ENCODE data around the gene FBXW2.

Gene FBXW2

GRCh38 chr9:120741701-120742100 is 51.5 kb downstream of the FBXW2 start:
- peak; percentile 34 for DNase-seq (ENCODE audit: low spot score)

- no peak for DNase-seq (ENCODE audit: low spot score)
These were observed 52.0 kb downstream of the FBXW2 start for GRCh38 chr9:120741191-120741590.

GRCh38 chr9:120740132-120740531 is 53.1 kb downstream of the FBXW2 start:
- no peak for DNase-seq (ENCODE audit: low spot score)

- DNase-seq (ENCODE audit: low spot score), result no peak
These were observed 55.6 kb downstream of the FBXW2 start for GRCh38 chr9:120737416-120738165.

GRCh38 chr9:120736881-120737280 is 56.3 kb downstream of the FBXW2 start:
- no peak for DNase-seq (ENCODE audit: low spot score)

GRCh38 chr9:120735415-120736126 is 57.6 kb downstream of the FBXW2 start:
- DNase-seq (ENCODE audit: low spot score), result no peak

GRCh38 chr9:120734607-120735410 is 58.4 kb downstream of the FBXW2 start:
- no peak for DNase-seq (ENCODE audit: low spot score)

GRCh38 chr9:120733190-120733589 is 60.0 kb downstream of the FBXW2 start:
- no peak for DNase-seq (ENCODE audit: low spot score)

- DNase-seq (ENCODE audit: low spot score), result peak; percentile 84
These were observed 62.3 kb downstream of the FBXW2 start for GRCh38 chr9:120730654-120731514.

GRCh38 chr9:120729791-120730241 is 63.4 kb downstream of the FBXW2 start:
- no peak for DNase-seq (ENCODE audit: low spot score)

- DNase-seq (ENCODE audit: low spot score), result no peak
These were observed 66.7 kb downstream of the FBXW2 start for GRCh38 chr9:120726484-120726883.

GRCh38 chr9:120725907-120726306 is 67.3 kb downstream of the FBXW2 start:
- DNase-seq (ENCODE audit: low spot score), result no peak

GRCh38 chr9:120724757-120725400 is 68.3 kb downstream of the FBXW2 start:
- no peak for DNase-seq (ENCODE audit: low spot score)

GRCh38 chr9:120723565-120723964 is 69.7 kb downstream of the FBXW2 start:
- no peak for DNase-seq (ENCODE audit: low spot score)

- no peak for DNase-seq (ENCODE audit: low spot score)
These were observed 72.8 kb downstream of the FBXW2 start for GRCh38 chr9:120720404-120720803.

GRCh38 chr9:120718316-120718715 is 74.9 kb downstream of the FBXW2 start:
- peak; percentile 34 for DNase-seq (ENCODE audit: low spot score)

- no peak for DNase-seq (ENCODE audit: low spot score)
These were observed 76.0 kb downstream of the FBXW2 start for GRCh38 chr9:120717176-120717575.

GRCh38 chr9:120716483-120716882 is 76.7 kb downstream of the FBXW2 start:
- DNase-seq (ENCODE audit: low spot score), result no peak

- peak; percentile 38 for DNase-seq (ENCODE audit: low spot score)
These were observed 77.8 kb downstream of the FBXW2 start for GRCh38 chr9:120715389-120715924.

- no peak for DNase-seq (ENCODE audit: low spot score)
These were observed 78.3 kb downstream of the FBXW2 start for GRCh38 chr9:120714846-120715388.

Measured in RKO (cell line).